Measurements from ENCODE around the gene XPC. TPM values are rescaled to one million over a fixed set of nuclear protein-coding genes. Genes with fewer than 3 reads are reported as not detected.

The XPC gene
- polyA plus RNA-seq, 1 of the 3 experiments (the other 2 are of a cell fraction) = 50.0 TPM

DNA sequence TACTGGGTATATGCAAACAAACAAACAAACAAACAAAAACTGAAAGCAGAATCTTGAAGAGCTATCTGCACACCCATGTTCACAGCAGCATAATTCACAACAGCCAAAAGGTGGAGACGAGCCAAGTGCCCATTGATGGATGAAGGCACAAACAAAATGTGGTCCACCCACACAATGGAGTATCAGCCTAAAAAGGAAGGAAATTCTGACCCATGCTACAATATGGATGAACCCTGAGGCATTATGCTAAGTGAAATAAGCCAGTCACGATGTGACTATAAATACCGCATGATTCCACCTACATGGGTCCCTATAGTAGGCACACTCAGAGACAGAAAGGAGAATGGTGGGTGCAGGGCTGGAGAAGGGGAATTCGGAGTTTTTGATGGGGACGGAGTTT is 24.1 kb downstream of the XPC start:
- POLR2A ChIA-PET = no interaction called here

GRCh38 chr3:14153663-14154062 is 24.7 kb downstream of the XPC start:
- no peak overlapping the region for H3K4me3 ChIP-seq (ENCODE audit: low read depth in 2 of 2, low read length in 1 of 2)
- ChIA-PET POLR2A (no interaction called here), CTCF (interaction anchor here (1.7 to 2.1 kb wide), 3 partner anchors 29 to 257 kb away, joined by 4 to 5 read pairs (median 4); partner anchors contain the start of genes CHCHD4 and TMEM43)
- no peaks in the 10 kb centered on the region for H3K9me2 ChIP-seq
- TF ChIP-seq, protein P1, sequence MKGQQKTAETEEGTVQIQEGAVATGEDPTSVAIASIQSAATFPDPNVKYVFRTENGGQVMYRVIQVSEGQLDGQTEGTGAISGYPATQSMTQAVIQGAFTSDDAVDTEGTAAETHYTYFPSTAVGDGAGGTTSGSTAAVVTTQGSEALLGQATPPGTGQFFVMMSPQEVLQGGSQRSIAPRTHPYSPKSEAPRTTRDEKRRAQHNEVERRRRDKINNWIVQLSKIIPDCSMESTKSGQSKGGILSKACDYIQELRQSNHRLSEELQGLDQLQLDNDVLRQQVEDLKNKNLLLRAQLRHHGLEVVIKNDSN (IDR thresholded peaks at IDR 0.05; ENCODE audit: borderline replicate concordance, low read depth) = no peak
- no peak overlapping the region for H3K9ac ChIP-seq
- H3K79me2 ChIP-seq (ENCODE audit: insufficient read depth) = peaks cover 43% of the 10 kb centered on the region; the same call in 1 of the 2 replicates
- 0 out of 2 replicates have a peak, but pooled peaks cover 9% of the 10 kb centered on the region for H4K20me1 ChIP-seq (ENCODE audit: insufficient read depth)
- H2AFZ ChIP-seq (ENCODE audit: low read depth) = no peak overlapping the region
- peaks cover 58 to 77% of the 10 kb centered on the region in 2 experiments for H3K36me3 ChIP-seq (replicated peaks in 1 of 2; ENCODE audit: control insufficient read depth in 1 of 2, insufficient read depth in 2 of 2, low read length in 1 of 2)
- 92% methylated on average over 5 of the region's 6 CpGs for WGBS (ENCODE audit: low lambda C conversion rate)
- H3F3A ChIP-seq (replicated peaks; ENCODE audit: insufficient read depth) = no peaks in the 10 kb centered on the region
- no peak overlapping the region for H3K4me2 ChIP-seq
- no peaks in the 10 kb centered on the region for H3K27me3 ChIP-seq (ENCODE audit: insufficient read depth)
- H3K27ac ChIP-seq (ENCODE audit: low read depth in 2 of 2, low read length in 1 of 2) = no peak overlapping the region
- H3K9me3 ChIP-seq = no peaks in the 10 kb centered on the region
- H3K4me1 ChIP-seq (ENCODE audit: control insufficient read depth in 1 of 2, insufficient read depth in 2 of 2, low read depth in 1 of 2, low read length in 1 of 2) = no peaks in the 10 kb centered on the region; a peak in 1 of 4 replicates
- no peak for DNase-seq

More for the DNA sequence above, 24.1 kb downstream of the XPC start:
- Histone ChIP-seq H4K20me1 (ENCODE audit: insufficient read depth) (0 out of 2 replicates have a peak, but pooled peaks cover 9% of the 10 kb centered on the region), H3K27me3 (ENCODE audit: insufficient read depth) (no peaks in the 10 kb centered on the region), H3K9me3 (no peaks in the 10 kb centered on the region), H2AFZ (ENCODE audit: low read depth) (no peak overlapping the region), H3K4me2 (no peak overlapping the region), H3K79me2 (ENCODE audit: insufficient read depth) (peaks cover 47% of the 10 kb centered on the region; the same call in 1 of the 2 replicates), H3K9ac (no peak overlapping the region), H3F3A (replicated peaks; ENCODE audit: insufficient read depth) (no peaks in the 10 kb centered on the region), H3K27ac (ENCODE audit: low read depth in 2 of 2, low read length in 1 of 2) (no peak overlapping the region), H3K4me3 (ENCODE audit: low read depth in 2 of 2, low read length in 1 of 2) (no peak overlapping the region), H3K36me3 (replicated peaks in 1 of 2; ENCODE audit: control insufficient read depth in 1 of 2, insufficient read depth in 2 of 2, low read length in 1 of 2) (peaks cover 64 to 83% of the 10 kb centered on the region in 2 experiments), H3K9me2 (no peaks in the 10 kb centered on the region), H3K4me1 (ENCODE audit: control insufficient read depth in 1 of 2, insufficient read depth in 2 of 2, low read depth in 1 of 2, low read length in 1 of 2) (no peaks in the 10 kb centered on the region; a peak in 1 of 4 replicates)
- TF ChIP-seq ZBTB33 (IDR thresholded peaks at IDR 0.05; ENCODE audit: borderline replicate concordance, low read depth) = no peak
- TF ChIP-seq TEAD4 (IDR thresholded peaks at IDR 0.05; ENCODE audit: borderline replicate concordance, insufficient read depth) = no peak
- TF ChIP-seq SMC3 (IDR thresholded peaks at IDR 0.05; ENCODE audit: low read depth, low read length) = no peak
- no peak for TF ChIP-seq RCOR1 (IDR thresholded peaks at IDR 0.05; ENCODE audit: low read length)
- no peak for TF ChIP-seq FOXM1 (IDR thresholded peaks at IDR 0.05; ENCODE audit: low read depth)
- no peak for TF ChIP-seq USF2 (IDR thresholded peaks at IDR 0.05; ENCODE audit: borderline replicate concordance, low read depth, low read length)
- TF ChIP-seq FOSL2 (IDR thresholded peaks at IDR 0.05; ENCODE audit: borderline replicate concordance, low read depth) = no peak
- TF ChIP-seq GABPA (IDR thresholded peaks at IDR 0.05; ENCODE audit: low read depth) = no peak
- no peak for TF ChIP-seq ELF1 (IDR thresholded peaks at IDR 0.05)
- 95% methylated on average over 5 of the region's 5 CpGs for WGBS (ENCODE audit: low lambda C conversion rate)
- DNase-seq = no peak
- CTCF ChIA-PET = no interaction called here

Data from SK-N-SH (cell line).